CD4-positive, CD25-positive, alpha-beta regulatory T cell (primary cell): ENCODE results near the gene MYO15B. TPM values are rescaled to one million over a fixed set of nuclear protein-coding genes. Genes with fewer than 3 reads are reported as not detected.

Source experiments
- ATAC-seq, 2 donors: fragments of 150-1000 bp; cut with Tn5 transposase; one replicate each; pipeline ENCODE4 v1.10.0; 2021; ENCODE audit warnings: low read depth in 2 of 2, moderate number of reproducible peaks in 2 of 2, moderate library complexity in 1 of 2
- DNase-seq, 3 donors: peaks; one replicate each; pipeline versions ENCODE4 v3.0.0 to v3.0.0-alpha.2; 2012 to 2022; ENCODE audit warnings: mixed read lengths in 1 of 3
- H3K27ac ChIP-seq: one replicate; pipeline ENCODE4 v1.7.0; 2013; ENCODE audit warnings: mild to moderate bottlenecking, low read length; ENCODE audit not compliant: insufficient read depth, poor library complexity, severe bottlenecking
- H3K27me3 ChIP-seq: one replicate; pipeline ENCODE4 v1.7.0; 2013; ENCODE audit warnings: low read length; ENCODE audit not compliant: control insufficient read depth, insufficient read depth
- H3K36me3 ChIP-seq: one replicate; pipeline ENCODE4 v1.7.0; 2013; ENCODE audit warnings: mild to moderate bottlenecking, low read length, moderate library complexity; ENCODE audit not compliant: control insufficient read depth, insufficient read depth
- H3K4me1 ChIP-seq: 2 replicates; pipeline ENCODE4 v1.7.0; 2013; ENCODE audit warnings: mild to moderate bottlenecking, low read length; ENCODE audit not compliant: insufficient read depth, control insufficient read depth, poor library complexity, severe bottlenecking
- H3K4me3 ChIP-seq: one replicate; pipeline ENCODE4 v1.7.0; 2013; ENCODE audit warnings: low read depth, mild to moderate bottlenecking, low read length, moderate library complexity
- H3K9me3 ChIP-seq, 2 experiments: 1 replicate in 1 of 2; 2 replicates in 1 of 2; pipeline ENCODE4 v1.7.0; 2013; ENCODE audit warnings: low read length in 2 of 2, mild to moderate bottlenecking in 1 of 2, moderate library complexity in 1 of 2; ENCODE audit not compliant: control insufficient read depth in 2 of 2
- H3K27ac Mint-ChIP-seq, 3 donors: one replicate each; pipeline ENCODE4 v1.8.0; 2020 to 2022; ENCODE audit warnings: mild to moderate bottlenecking in 3 of 3, mixed read lengths in 3 of 3, moderate library complexity in 2 of 3
- H3K27me3 Mint-ChIP-seq: one replicate; pipeline ENCODE4 v1.8.0; 2022; ENCODE audit warnings: mild to moderate bottlenecking, mixed read lengths
- H3K36me3 Mint-ChIP-seq: one replicate; pipeline ENCODE4 v1.8.0; 2020; ENCODE audit warnings: mixed read lengths
- H3K4me1 Mint-ChIP-seq, 4 donors: one replicate each; pipeline ENCODE4 v1.8.0; 2020 to 2022; ENCODE audit warnings: mixed read lengths in 4 of 4, mild to moderate bottlenecking in 1 of 4
- H3K4me3 Mint-ChIP-seq, 4 donors: one replicate each; pipeline ENCODE4 v1.8.0; 2020 to 2022; ENCODE audit warnings: mild to moderate bottlenecking in 4 of 4, mixed read lengths in 4 of 4, moderate library complexity in 3 of 4
- H3K9me3 Mint-ChIP-seq, 7 donors: one replicate each; pipeline ENCODE4 v1.8.0; 2020 to 2022; ENCODE audit warnings: mixed read lengths in 7 of 7, mild to moderate bottlenecking in 3 of 7, moderate library complexity in 2 of 7
- polyA plus RNA-seq, 4 donors: library from polyadenylated mRNA; unstranded; fragments of 300-500 nt; fragmentation: Illumina TruSeq; gene quantifications; one replicate each; pipeline ENCODE4 v1.2.3, GENCODE V29; 2021
- total RNA-seq: library from RNA; stranded (reverse); gene quantifications from one replicate; pipeline ENCODE4 v1.2.3, GENCODE V29; 2022

The MYO15B gene
- total and polyA plus RNA-seq, 5 donors from 2014 or later = 0.95 to 117 (median 1.0) TPM

- H3K4me1 ChIP-seq = no peaks in the 10 kb centered on the region
- no peak overlapping the region for H3K4me3 ChIP-seq
- H3K27ac ChIP-seq = no peak overlapping the region
- Mint-ChIP-seq H3K36me3 (peaks cover 15% of the 10 kb centered on the region), H3K9me3 (peaks cover 0 to 1% (median 0%) of the 10 kb centered on the region in 7 donors), H3K4me1 (peaks cover 0 to 15% (median 0%) of the 10 kb centered on the region in 4 donors), H3K27me3 (no peaks in the 10 kb centered on the region), H3K27ac (no peak overlapping the region), H3K4me3 (no peak overlapping the region)
- H3K27me3 ChIP-seq = no peaks in the 10 kb centered on the region
- H3K9me3 ChIP-seq = no peaks in the 10 kb centered on the region
- DNase-seq (no peak), ATAC-seq (no peak)
- H3K36me3 ChIP-seq = no peaks in the 10 kb centered on the region
Observed at GRCh38 chr17:75642784-75643642, 55.4 kb downstream of the MYO15B start.

GRCh38 chr17:75643643-75644017 lies 56.0 kb downstream of the MYO15B start:
- no peaks in the 10 kb centered on the region for H3K27me3 ChIP-seq
- H3K9me3 ChIP-seq = no peaks in the 10 kb centered on the region
- H3K9me3 Mint-ChIP-seq = peaks cover 0 to 1% (median 0%) of the 10 kb centered on the region in 7 donors
- H3K27ac ChIP-seq = no peak overlapping the region
- peak overlapping the region in 1 of 3 donors; percentile 85 for H3K27ac Mint-ChIP-seq
- no peak overlapping the region for H3K4me3 Mint-ChIP-seq
- H3K27me3 Mint-ChIP-seq = no peaks in the 10 kb centered on the region
- ATAC-seq (no peak), DNase-seq (no peak)
- H3K4me1 ChIP-seq = no peaks in the 10 kb centered on the region
- H3K4me1 Mint-ChIP-seq = peaks cover 0 to 15% (median 0%) of the 10 kb centered on the region in 4 donors
- H3K36me3 ChIP-seq = no peaks in the 10 kb centered on the region
- H3K36me3 Mint-ChIP-seq = peaks cover 17% of the 10 kb centered on the region
- no peak overlapping the region for H3K4me3 ChIP-seq

GRCh38 chr17:75645501-75645888 lies 57.9 kb downstream of the MYO15B start:
- peaks cover 0 to 15% (median 0%) of the 10 kb centered on the region in 4 donors for H3K4me1 Mint-ChIP-seq
- H3K27me3 ChIP-seq = no peaks in the 10 kb centered on the region
- H3K4me1 ChIP-seq = no peaks in the 10 kb centered on the region
- no peak for DNase-seq
- H3K9me3 Mint-ChIP-seq = peaks cover 0 to 1% (median 0%) of the 10 kb centered on the region in 7 donors
- H3K4me3 Mint-ChIP-seq = no peak overlapping the region
- H3K27ac Mint-ChIP-seq = peak overlapping the region in 1 of 3 donors; percentile 82
- peaks cover 14% of the 10 kb centered on the region for H3K36me3 ChIP-seq
- H3K27ac ChIP-seq = no peak overlapping the region
- H3K9me3 ChIP-seq = no peaks in the 10 kb centered on the region
- no peak overlapping the region for H3K4me3 ChIP-seq
- no peaks in the 10 kb centered on the region for H3K27me3 Mint-ChIP-seq
- ATAC-seq = no peak
- peaks cover 27% of the 10 kb centered on the region for H3K36me3 Mint-ChIP-seq

- no peaks in the 10 kb centered on the region for H3K27me3 Mint-ChIP-seq
- ATAC-seq (peak; percentile 50 to 77), DNase-seq (peak in 1 of 3 donors; percentile 44)
- Histone ChIP-seq H3K36me3 (peaks cover 19% of the 10 kb centered on the region), H3K27me3 (no peaks in the 10 kb centered on the region), H3K4me3 (no peak overlapping the region), H3K4me1 (no peaks in the 10 kb centered on the region), H3K27ac (peak overlapping the region; percentile 25), H3K9me3 (no peaks in the 10 kb centered on the region)
- H3K36me3 Mint-ChIP-seq = peaks cover 27% of the 10 kb centered on the region
- H3K4me3 Mint-ChIP-seq = no peak overlapping the region
- H3K4me1 Mint-ChIP-seq = peaks cover 0 to 15% (median 0%) of the 10 kb centered on the region in 4 donors
- H3K9me3 Mint-ChIP-seq = peaks cover 0 to 1% (median 0%) of the 10 kb centered on the region in 7 donors
- H3K27ac Mint-ChIP-seq = peak overlapping the region; percentile 71 to 89 (median 82)
Observed at GRCh38 chr17:75645889-75646637, 58.5 kb downstream of the MYO15B start.

- Histone ChIP-seq H3K9me3 (no peaks in the 10 kb centered on the region), H3K36me3 (peaks cover 20% of the 10 kb centered on the region), H3K4me1 (no peaks in the 10 kb centered on the region), H3K4me3 (no peak overlapping the region), H3K27me3 (no peaks in the 10 kb centered on the region), H3K27ac (no peak overlapping the region)
- peaks cover 0 to 1% (median 0%) of the 10 kb centered on the region in 7 donors for H3K9me3 Mint-ChIP-seq
- H3K27ac Mint-ChIP-seq = peak overlapping the region; percentile 71 to 91 (median 82)
- H3K27me3 Mint-ChIP-seq = no peaks in the 10 kb centered on the region
- ATAC-seq (no peak), DNase-seq (no peak)
- no peak overlapping the region for H3K4me3 Mint-ChIP-seq
- H3K36me3 Mint-ChIP-seq = peaks cover 27% of the 10 kb centered on the region
- H3K4me1 Mint-ChIP-seq = peaks cover 0 to 15% (median 0%) of the 10 kb centered on the region in 4 donors
Observed at GRCh38 chr17:75646638-75646992, 59.0 kb downstream of the MYO15B start.

GRCh38 chr17:75647061-75647460 lies 59.5 kb downstream of the MYO15B start:
- Mint-ChIP-seq H3K9me3 (peaks cover 0 to 1% (median 0%) of the 10 kb centered on the region in 7 donors), H3K36me3 (peaks cover 24% of the 10 kb centered on the region), H3K4me3 (no peak overlapping the region), H3K27me3 (no peaks in the 10 kb centered on the region), H3K4me1 (peaks cover 0 to 15% (median 0%) of the 10 kb centered on the region in 4 donors), H3K27ac (peak overlapping the region in 1 of 3 donors; percentile 91)
- ATAC-seq = no peak
- DNase-seq = no peak
- H3K9me3 ChIP-seq = no peaks in the 10 kb centered on the region
- H3K27me3 ChIP-seq = no peaks in the 10 kb centered on the region
- H3K4me1 ChIP-seq = no peaks in the 10 kb centered on the region
- no peak overlapping the region for H3K27ac ChIP-seq
- peaks cover 20% of the 10 kb centered on the region for H3K36me3 ChIP-seq
- H3K4me3 ChIP-seq = no peak overlapping the region

- no peak overlapping the region for H3K27ac ChIP-seq
- H3K4me1 ChIP-seq = no peaks in the 10 kb centered on the region
- no peak for ATAC-seq
Observed at GRCh38 chr17:75647921-75648320, 60.3 kb downstream of the MYO15B start.

More at GRCh38 chr17:75647921-75648320, 60.3 kb downstream of the MYO15B start:
- Mint-ChIP-seq H3K36me3 (peaks cover 25% of the 10 kb centered on the region), H3K4me1 (peaks cover 0 to 18% (median under 1%) of the 10 kb centered on the region in 4 donors), H3K4me3 (no peak overlapping the region), H3K27me3 (no peaks in the 10 kb centered on the region), H3K27ac (no peak overlapping the region), H3K9me3 (peaks cover 0 to 1% (median 0%) of the 10 kb centered on the region in 7 donors)
- no peaks in the 10 kb centered on the region for H3K9me3 ChIP-seq
- no peak overlapping the region for H3K4me3 ChIP-seq
- DNase-seq = no peak
- H3K36me3 ChIP-seq = peaks cover 20% of the 10 kb centered on the region
- no peaks in the 10 kb centered on the region for H3K27me3 ChIP-seq
